ENCODE measurements around the gene HSPA6. TPM values are rescaled to one million over a fixed set of nuclear protein-coding genes. Genes with fewer than 3 reads are reported as not detected.
A peak's percentile ranks its signal among the peaks of the same experiment; 100 is the strongest.

The HSPA6 gene
- total RNA-seq, 1 experiment from 2014 or later: 0.28 TPM

- Histone ChIP-seq H3F3A (ENCODE audit: insufficient read depth, low read depth) (peaks cover 4% of the 10 kb centered on the region; the same call in 1 of the 2 replicates), H3K9me3 (ENCODE audit: insufficient read depth, low read depth) (no peaks in the 10 kb centered on the region), H3K4me2 (no peak overlapping the region), H3K79me2 (ENCODE audit: low read depth) (no peaks in the 10 kb centered on the region), H3K9me2 (ENCODE audit: insufficient read depth) (no peaks in the 10 kb centered on the region), H2AFZ (no peak overlapping the region), H3K4me3 (no peak overlapping the region), H3K27ac (no peak overlapping the region), H3K4me1 (replicated peaks; ENCODE audit: insufficient read depth) (peaks cover 6% of the 10 kb centered on the region), H3K27me3 (ENCODE audit: insufficient read depth, low read depth) (no peaks in the 10 kb centered on the region), H4K20me1 (ENCODE audit: insufficient read depth) (no peaks in the 10 kb centered on the region), H3K36me3 (ENCODE audit: low read depth) (no peaks in the 10 kb centered on the region)
- DNase-seq: no peak
- no TSS peak for BruUV-seq (replicated peaks)
- no peak for TF ChIP-seq CTCF (conservative IDR thresholded peaks at IDR 0.05)
- TF ChIP-seq EZH2 (IDR thresholded peaks at IDR 0.05; ENCODE audit: low read depth): no peak
- ChIA-PET CTCF (no interaction called here), POLR2A (ENCODE audit: unreplicated experiment) (no interaction called here)
- intact Hi-C loops (cut with micrococcal nuclease; ENCODE audit: unreplicated experiment): no loop called here
These were observed 18.7 kb upstream of the HSPA6 start for GRCh38 chr1:161505686-161506085.

GRCh38 chr1:161506336-161507223 is 17.8 kb upstream of the HSPA6 start:
- Histone ChIP-seq H3K4me2 (peak overlapping the region; percentile 16; the same call in 1 of the 2 replicates), H3K36me3 (ENCODE audit: low read depth) (no peaks in the 10 kb centered on the region), H4K20me1 (ENCODE audit: insufficient read depth) (no peaks in the 10 kb centered on the region), H3K9me2 (ENCODE audit: insufficient read depth) (no peaks in the 10 kb centered on the region), H3K79me2 (ENCODE audit: low read depth) (no peaks in the 10 kb centered on the region), H2AFZ (0 out of 2 replicates have a peak overlapping the region, but pooled peaks have one; percentile 37), H3K4me1 (replicated peaks; ENCODE audit: insufficient read depth) (peaks cover 6% of the 10 kb centered on the region), H3K9me3 (ENCODE audit: insufficient read depth, low read depth) (no peaks in the 10 kb centered on the region), H3F3A (ENCODE audit: insufficient read depth, low read depth) (peaks cover 4% of the 10 kb centered on the region; the same call in 1 of the 2 replicates), H3K27me3 (ENCODE audit: insufficient read depth, low read depth) (no peaks in the 10 kb centered on the region), H3K4me3 (no peak overlapping the region), H3K27ac (no peak overlapping the region)
- CTCF ChIA-PET: no interaction called here
- BruUV-seq (replicated peaks): no TSS peak
- no peak for TF ChIP-seq CTCF (conservative IDR thresholded peaks at IDR 0.05)
- TF ChIP-seq EZH2 (IDR thresholded peaks at IDR 0.05; ENCODE audit: low read depth): no peak
- intact Hi-C loops (cut with micrococcal nuclease; ENCODE audit: unreplicated experiment): no loop called here
- POLR2A ChIA-PET (ENCODE audit: unreplicated experiment): no interaction called here
- DNase-seq: no peak

- H3K4me3 ChIP-seq: no peak overlapping the region
- H3K9me3 ChIP-seq (ENCODE audit: insufficient read depth, low read depth): no peaks in the 10 kb centered on the region
- DNase-seq: no peak
- TF ChIP-seq CTCF (conservative IDR thresholded peaks at IDR 0.05) (no peak), EZH2 (IDR thresholded peaks at IDR 0.05; ENCODE audit: low read depth) (no peak)
- H3F3A ChIP-seq (ENCODE audit: insufficient read depth, low read depth): no peaks in the 10 kb centered on the region
- BruUV-seq (replicated peaks): no TSS peak
- intact Hi-C loops (cut with micrococcal nuclease; ENCODE audit: unreplicated experiment): no loop called here
- no peak overlapping the region for H2AFZ ChIP-seq
- H4K20me1 ChIP-seq (ENCODE audit: insufficient read depth): no peaks in the 10 kb centered on the region
- POLR2A ChIA-PET (ENCODE audit: unreplicated experiment): no interaction called here
- no peaks in the 10 kb centered on the region for H3K9me2 ChIP-seq (ENCODE audit: insufficient read depth)
- H3K79me2 ChIP-seq (ENCODE audit: low read depth): no peaks in the 10 kb centered on the region
- H3K36me3 ChIP-seq (ENCODE audit: low read depth): no peaks in the 10 kb centered on the region
- no peak overlapping the region for H3K4me2 ChIP-seq
- no peak overlapping the region for H3K27ac ChIP-seq
- CTCF ChIA-PET: no interaction called here
- H3K4me1 ChIP-seq (replicated peaks; ENCODE audit: insufficient read depth): peaks cover 6% of the 10 kb centered on the region
- H3K27me3 ChIP-seq (ENCODE audit: insufficient read depth, low read depth): no peaks in the 10 kb centered on the region
These were observed 13.9 kb upstream of the HSPA6 start for GRCh38 chr1:161510477-161510876.

All from PC-9 (cell line).